ENCODE data around the gene NMT1. TPM values are rescaled to one million over a fixed set of nuclear protein-coding genes. Genes with fewer than 3 reads are reported as not detected.
"Not testable (repeated sequence)": the region's sequence is repeated elsewhere in the genome, so short reads cannot be mapped to it uniquely, and the experiment has no call there.

Gene NMT1
- total RNA-seq, 1 donor from 2014 or later: 101 TPM

- Histone ChIP-seq H4K20me1 (ENCODE audit: low read depth) (peaks cover 17% of the 10 kb centered on the region), H3K36me3 (no peaks in the 10 kb centered on the region), H3K4me3 (no peak overlapping the region), H3K4me2 (no peak overlapping the region), H3K4me1 (peaks cover 14% of the 10 kb centered on the region), H3K27me3 (no peaks in the 10 kb centered on the region), H3F3A (ENCODE audit: low read depth) (peaks cover 36% of the 10 kb centered on the region), H3K9ac (no peak overlapping the region), H2AFZ (replicated peaks) (no peak overlapping the region), H3K9me3 (ENCODE audit: low read depth) (no peaks in the 10 kb centered on the region), H3K27ac (no peak overlapping the region), H3K79me2 (ENCODE audit: low read depth) (peaks cover 64% of the 10 kb centered on the region)
- H3K9me3 Mint-ChIP-seq: no peaks in the 10 kb centered on the region
- H3K4me3 Mint-ChIP-seq: peak overlapping the region; percentile 64
- DNase-seq (ENCODE audit: low spot score): no peak
- TF ChIP-seq EZH2phosphoT487 (IDR thresholded peaks at IDR 0.05): no peak
- peak; percentile 24 for TF ChIP-seq CTCF (IDR thresholded peaks at IDR 0.05)
- H3K27ac Mint-ChIP-seq: no peak overlapping the region
- H3K27me3 Mint-ChIP-seq (ENCODE audit: insufficient read depth, low read depth): peaks cover 4% of the 10 kb centered on the region
- peaks cover 29% of the 10 kb centered on the region for H3K4me1 Mint-ChIP-seq
- peaks cover 7% of the 10 kb centered on the region for H3K36me3 Mint-ChIP-seq
These were observed 12.1 kb upstream of the NMT1 start for GRCh38 chr17:45048795-45049563.

GRCh38 chr17:45050481-45051059 is 10.5 kb upstream of the NMT1 start:
- Histone ChIP-seq H4K20me1 (ENCODE audit: low read depth) (peaks cover 3% of the 10 kb centered on the region), H3F3A (ENCODE audit: low read depth) (peaks cover 36% of the 10 kb centered on the region), H3K4me3 (peak overlapping the region; percentile 83), H3K36me3 (no peaks in the 10 kb centered on the region), H3K27me3 (no peaks in the 10 kb centered on the region), H3K9ac (peak overlapping the region; percentile 70), H3K27ac (peak overlapping the region; percentile 93), H3K4me1 (peaks cover 14% of the 10 kb centered on the region), H3K9me3 (ENCODE audit: low read depth) (no peaks in the 10 kb centered on the region), H3K79me2 (ENCODE audit: low read depth) (peaks cover 54% of the 10 kb centered on the region), H3K4me2 (peak overlapping the region; percentile 96), H2AFZ (replicated peaks) (peak overlapping the region; percentile 12)
- Mint-ChIP-seq H3K4me1 (peaks cover 25% of the 10 kb centered on the region), H3K27me3 (ENCODE audit: insufficient read depth, low read depth) (peaks cover 2% of the 10 kb centered on the region), H3K36me3 (peaks cover 4% of the 10 kb centered on the region), H3K4me3 (peak overlapping the region; percentile 90), H3K27ac (peak overlapping the region; percentile 83), H3K9me3 (no peaks in the 10 kb centered on the region)
- TF ChIP-seq EZH2 (IDR thresholded peaks at IDR 0.05) (no peak), EZH2phosphoT487 (IDR thresholded peaks at IDR 0.05) (no peak), CTCF (IDR thresholded peaks at IDR 0.05) (no peak)
- peak; percentile 45 for DNase-seq (ENCODE audit: low spot score)

- Histone ChIP-seq H3K9ac (peak within 1 kb of the TSS; percentile 70), H3K9me3 (ENCODE audit: low read depth) (no peaks in the 10 kb centered on the region), H4K20me1 (ENCODE audit: low read depth) (peaks cover 3% of the 10 kb centered on the region), H3K4me1 (peaks cover 14% of the 10 kb centered on the region), H3K79me2 (ENCODE audit: low read depth) (peaks cover 48% of the 10 kb centered on the region), H3K27ac (peak within 1 kb of the TSS; percentile 93), H3F3A (ENCODE audit: low read depth) (peaks cover 36% of the 10 kb centered on the region), H3K36me3 (no peaks in the 10 kb centered on the region), H3K4me3 (peak within 1 kb of the TSS; percentile 83), H2AFZ (replicated peaks) (peak within 1 kb of the TSS; percentile 82), H3K27me3 (no peaks in the 10 kb centered on the region), H3K4me2 (peak within 1 kb of the TSS; percentile 96)
- H3K4me3 Mint-ChIP-seq: peak within 1 kb of the TSS; percentile 90
- TF ChIP-seq CTCF (IDR thresholded peaks at IDR 0.05) (no peak), EZH2phosphoT487 (IDR thresholded peaks at IDR 0.05) (no peak), EZH2 (IDR thresholded peaks at IDR 0.05) (no peak)
- peaks cover 2% of the 10 kb centered on the region for H3K36me3 Mint-ChIP-seq
- H3K4me1 Mint-ChIP-seq: peaks cover 25% of the 10 kb centered on the region
- H3K27ac Mint-ChIP-seq: peak within 1 kb of the TSS; percentile 87
- H3K27me3 Mint-ChIP-seq (ENCODE audit: insufficient read depth, low read depth): peaks cover 2% of the 10 kb centered on the region
- no peaks in the 10 kb centered on the region for H3K9me3 Mint-ChIP-seq
- DNase-seq (ENCODE audit: low spot score): peak; percentile 99
These were observed 9.9 kb upstream of the NMT1 start, which contains the start of gene DCAKD for GRCh38 chr17:45051060-45051719. TSS of gene DCAKD (minus strand) at chr17:45051632. CDS start at chr17:45034885, 16,747 bp downstream.

- not testable (repeated sequence) for H3K27ac Mint-ChIP-seq; H3K27me3 Mint-ChIP-seq (ENCODE audit: insufficient read depth, low read depth); H3K4me3 Mint-ChIP-seq; H4K20me1 ChIP-seq (ENCODE audit: low read depth); H3K9me3 ChIP-seq (ENCODE audit: low read depth); H3K9me3 Mint-ChIP-seq; DNase-seq (ENCODE audit: low spot score); H2AFZ ChIP-seq (replicated peaks); H3K9ac ChIP-seq; H3K36me3 ChIP-seq; H3K27me3 ChIP-seq; H3K27ac ChIP-seq; H3K36me3 Mint-ChIP-seq
- H3K4me2 ChIP-seq: peak overlapping the region; percentile 74
- peaks cover 44% of the 10 kb centered on the region for H3K79me2 ChIP-seq (ENCODE audit: low read depth)
- peaks cover 25% of the 10 kb centered on the region for H3K4me1 Mint-ChIP-seq
- H3K4me1 ChIP-seq: peaks cover 13% of the 10 kb centered on the region
- H3F3A ChIP-seq (ENCODE audit: low read depth): peaks cover 33% of the 10 kb centered on the region
- H3K4me3 ChIP-seq: peak overlapping the region; percentile 56
These were observed 9.4 kb upstream of the NMT1 start for GRCh38 chr17:45051720-45052051.

Measured in neural progenitor cell (in vitro differentiated cells).